HFF-Myc (cell line): Measurements from ENCODE around the gene ACTN1.

ENCODE experiments used
- DNase-seq: peaks from one replicate; pipeline ENCODE4 v3.0.0-alpha.2; 2011; ENCODE audit warnings: low read depth; ENCODE audit errors: extremely low read depth
- H3K4me3 ChIP-seq: replicated peaks from 2 replicates; pipeline ENCODE4 v1.5.1; 2011; ENCODE audit warnings: low read depth, mild to moderate bottlenecking, control low read depth, low read length
- CTCF ChIP-seq: IDR thresholded peaks from 2 replicates; pipeline ENCODE4 v1.5.1; 2012; ENCODE audit warnings: mild to moderate bottlenecking, low read depth, low read length, control low read depth; ENCODE audit errors: missing control alignments

Gene ACTN1

GRCh38 chr14:68921049-68921448, 58.1 kb downstream of the ACTN1 start:
- no peak overlapping the region for H3K4me3 ChIP-seq
- no peak for DNase-seq
- TF ChIP-seq CTCF, result no peak

GRCh38 chr14:68919129-68919927, 59.8 kb downstream of the ACTN1 start:
- H3K4me3 ChIP-seq, result no peak overlapping the region
- DNase-seq, result no peak
- no peak for TF ChIP-seq CTCF

GRCh38 chr14:68918612-68919011, 60.5 kb downstream of the ACTN1 start:
- DNase-seq, result no peak
- no peak for TF ChIP-seq CTCF
- H3K4me3 ChIP-seq, result no peak overlapping the region

GRCh38 chr14:68916358-68916941, 62.7 kb downstream of the ACTN1 start:
- DNase-seq, result no peak
- no peak overlapping the region for H3K4me3 ChIP-seq
- no peak for TF ChIP-seq CTCF

GRCh38 chr14:68913516-68913915, 65.6 kb downstream of the ACTN1 start:
- no peak overlapping the region for H3K4me3 ChIP-seq
- DNase-seq, result no peak
- no peak for TF ChIP-seq CTCF

- DNase-seq, result peak; percentile 46
- TF ChIP-seq CTCF, result peak; percentile 99
- no peak overlapping the region for H3K4me3 ChIP-seq
These were observed 67.4 kb downstream of the ACTN1 start for GRCh38 chr14:68911594-68912227.
